H1 (cell line): ENCODE data around the gene PA2G4. TPM values are rescaled to one million over a fixed set of nuclear protein-coding genes. Genes with fewer than 3 reads are reported as not detected.

Experiments
- CBX5 ChIP-seq: fragments of 300-800, 300-1000 bp; sonication (generic); IDR thresholded peaks from 2 replicates; pipeline ENCODE4 v1.7.1; 2016; ENCODE audit warnings: antibody characterized with exemption, low read length, low read depth
- CHD7 ChIP-seq: fragments of 300-600 bp; sonication (generic); IDR thresholded peaks from 2 replicates; pipeline ENCODE4 v1.7.1; 2012; ENCODE audit warnings: low read length, moderate library complexity, mild to moderate bottlenecking, inconsistent platforms; ENCODE audit not compliant: insufficient replicate concordance
- EP300 ChIP-seq, 2 experiments: IDR thresholded peaks; 1 replicate in 1 of 2; 2 replicates in 1 of 2; pipeline ENCODE4 v1.6.1; 2011 to 2012; ENCODE audit warnings: low read depth in 2 of 2, low read length in 2 of 2, mild to moderate bottlenecking in 2 of 2, borderline replicate concordance in 1 of 2, inconsistent platforms in 1 of 2, moderate library complexity in 1 of 2
- FOSL1 ChIP-seq: IDR thresholded peaks from 2 replicates; pipeline ENCODE4 v1.6.1; 2011; ENCODE audit warnings: mild to moderate bottlenecking, low read depth, low read length, moderate library complexity; ENCODE audit not compliant: insufficient read depth
- JUN ChIP-seq: IDR thresholded peaks from 2 replicates; pipeline ENCODE4 v1.6.1; 2011; ENCODE audit warnings: low read depth, mild to moderate bottlenecking, improper control_type of control experiment, low read length
- RAD21 ChIP-seq, 2 experiments: IDR thresholded peaks in 1 of 2; conservative IDR thresholded peaks in 1 of 2; 2 replicates each; pipeline ENCODE4 v1.6.1; 2011; ENCODE audit warnings: low read depth in 2 of 2, low read length in 2 of 2, improper control_type of control experiment in 1 of 2, inconsistent platforms in 1 of 2, mild to moderate bottlenecking in 1 of 2, moderate library complexity in 1 of 2
- SP1 ChIP-seq: IDR thresholded peaks from 2 replicates; pipeline ENCODE4 v1.6.1; 2011; ENCODE audit warnings: low read depth, low read length
- SP4 ChIP-seq: IDR thresholded peaks from 2 replicates; pipeline ENCODE4 v1.6.1; 2012; ENCODE audit warnings: low read length, inconsistent platforms
- TCF12 ChIP-seq: IDR thresholded peaks from 2 replicates; pipeline ENCODE4 v1.6.1; 2011; ENCODE audit warnings: low read depth, mild to moderate bottlenecking, low read length
- polyA plus RNA-seq, 7 experiments: library from polyadenylated mRNA; depleted of rRNA in 3 of 7; stranded (reverse) in 5 of 7; unstranded in 2 of 7; fragments of >200 nt in 5 of 7; fragments of 200-250 nt in 2 of 7; gene quantifications; 1 replicate in 5 of 7; 2 replicates in 1 of 7; 4 replicates in 1 of 7; pipeline versions ENCODE4 v1.2.1 to v1.2.3, GENCODE V29; 2011 to 2013; ENCODE audit warnings: missing spikeins in 2 of 7, mixed read lengths in 2 of 7
- total RNA-seq: library from RNA; stranded (reverse); fragmentation: NEBNext Ultra II Directional; extraction: Animal tissue kit (Norgen Biotek cat#: 25700); gene quantifications from 2 replicates; pipeline ENCODE4 v1.2.1, GENCODE V29; 2021

PA2G4 gene
- total and polyA plus RNA-seq, 2 of the 8 experiments (the other 6 are each of a cell fraction or from before 2014, with no cell fraction given), result 159 to 242 TPM

- no peak for TF ChIP-seq CHD7
- no peak for TF ChIP-seq SP4
- no peak for TF ChIP-seq JUN
- TF ChIP-seq CBX5, result no peak
- TF ChIP-seq RAD21 (IDR thresholded peaks at IDR 0.05 in 1 of 2, conservative IDR thresholded peaks at IDR 0.05 in 1 of 2; ENCODE audit: low read depth in 2 of 2, low read length in 2 of 2), result no peak
- no peak for TF ChIP-seq SP1
- TF ChIP-seq EP300 (IDR thresholded peaks at IDR 0.05; ENCODE audit: borderline replicate concordance in 1 of 2, low read depth in 2 of 2, low read length in 2 of 2), result no peak
- no peak for TF ChIP-seq TCF12
- TF ChIP-seq FOSL1, result no peak
Measured at GRCh38 chr12:56129942-56130495, 25.7 kb downstream of the PA2G4 start (continued).
